Suppressor macrophage (primary cell): ENCODE results near the gene UBE2L5.

ENCODE experiments used
- DNase-seq, 4 experiments: peaks; one replicate each; pipeline ENCODE4 v3.0.0-alpha.2; 2020 to 2022

The UBE2L5 gene

DNA sequence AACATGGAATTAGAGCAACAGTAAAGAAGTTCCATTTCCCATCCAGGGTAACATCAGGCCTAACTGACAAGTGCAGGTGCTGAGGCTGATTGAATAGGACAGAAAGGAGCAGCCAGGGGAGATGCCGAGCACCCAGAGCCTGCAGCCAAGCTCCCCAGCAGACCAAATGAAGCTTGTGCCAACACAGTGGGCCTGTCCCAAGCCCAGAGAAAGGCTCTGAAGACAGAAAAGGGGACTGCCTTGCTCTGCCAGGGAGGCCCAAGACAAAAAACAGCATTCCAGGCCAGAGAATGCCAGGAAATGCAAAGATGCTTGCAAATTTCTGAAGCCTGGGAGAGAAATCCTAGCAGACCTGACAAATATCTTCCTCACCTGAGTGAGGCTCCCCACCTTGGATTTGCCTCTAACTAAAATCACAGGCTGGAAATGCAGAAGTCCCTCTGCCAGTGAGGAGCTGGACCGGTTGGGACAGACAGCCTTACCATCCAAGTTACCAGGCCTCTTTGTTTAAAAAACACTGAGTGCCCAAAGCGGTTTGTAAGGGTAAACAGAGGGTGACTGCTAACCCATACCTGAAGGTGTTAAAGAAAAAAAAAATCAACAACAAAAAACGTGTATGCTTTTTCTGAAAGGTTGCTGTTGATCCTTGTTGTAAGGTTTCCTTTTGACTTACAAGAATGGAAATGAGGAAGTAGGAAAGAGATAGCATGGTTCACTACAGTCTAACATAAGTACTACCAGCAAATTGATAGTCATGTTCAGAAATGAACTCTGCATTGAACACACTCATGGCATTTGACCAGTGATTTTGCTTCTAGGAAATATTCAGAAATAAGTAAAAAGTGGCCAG lies 55.3 kb downstream of the UBE2L5 start:
- peak in 2 of 4 experiments; percentile 42 to 45 for DNase-seq
